Smooth muscle cell (in vitro differentiated cells): Measurements from ENCODE around the gene GNG14. TPM values are rescaled to one million over a fixed set of nuclear protein-coding genes. Genes with fewer than 3 reads are reported as not detected.

Source experiments
- DNase-seq: peaks from one replicate; lab custom pipeline; 2025; ENCODE audit not compliant: unreplicated experiment; lab: John Stamatoyannopoulos, UW
- H2AFZ ChIP-seq: fragments of 200-600 bp; sonication (generic); 2 replicates; pipeline ENCODE4 v1.6.0; 2016; ENCODE audit warnings: antibody characterized with exemption, low read depth, mild to moderate bottlenecking
- H3F3A ChIP-seq: fragments of 200-600 bp; sonication (generic); 2 replicates; pipeline ENCODE4 v1.6.0; 2017; ENCODE audit warnings: antibody characterized with exemption, low read depth
- H3K27ac ChIP-seq: fragments of 200-600 bp; sonication (generic); 2 replicates; pipeline ENCODE4 v1.5.1; 2016; ENCODE audit warnings: low read depth, mild to moderate bottlenecking
- H3K27me3 ChIP-seq: fragments of 200-600 bp; sonication (generic); 2 replicates; pipeline ENCODE4 v1.6.1; 2016; ENCODE audit warnings: low read depth, mild to moderate bottlenecking
- H3K36me3 ChIP-seq: fragments of 200-600 bp; sonication (generic); 2 replicates; pipeline ENCODE4 v1.5.1; 2016; ENCODE audit warnings: low read depth
- H3K4me1 ChIP-seq: fragments of 200-600 bp; sonication (generic); 2 replicates; pipeline ENCODE4 v1.5.1; 2016; ENCODE audit warnings: low read depth
- H3K4me2 ChIP-seq: fragments of 200-600 bp; sonication (generic); 2 replicates; pipeline ENCODE4 v1.6.0; 2016; ENCODE audit warnings: mild to moderate bottlenecking
- H3K4me3 ChIP-seq: fragments of 200-600 bp; sonication (generic); 2 replicates; pipeline ENCODE4 v1.5.1; 2016; ENCODE audit warnings: mild to moderate bottlenecking
- H3K79me2 ChIP-seq: fragments of 200-600 bp; sonication (generic); 2 replicates; pipeline ENCODE4 v1.6.0; 2016; ENCODE audit warnings: low read depth, mild to moderate bottlenecking
- H3K9ac ChIP-seq: fragments of 200-600 bp; sonication (generic); 2 replicates; pipeline ENCODE4 v1.6.0; 2016; ENCODE audit warnings: low read depth
- H3K9me3 ChIP-seq: fragments of 200-600 bp; sonication (generic); replicated peaks from 2 replicates; pipeline ENCODE4 v1.5.1; 2016; ENCODE audit warnings: low read depth
- H4K20me1 ChIP-seq: fragments of 200-600 bp; sonication (generic); 2 replicates; pipeline ENCODE4 v1.6.0; 2016; ENCODE audit warnings: low read depth
- CTCF ChIP-seq: fragments of 200-600 bp; sonication (generic); IDR thresholded peaks from 2 replicates; pipeline ENCODE4 v1.5.1; 2017; ENCODE audit warnings: borderline replicate concordance, mild to moderate bottlenecking, antibody characterized with exemption; ENCODE audit not compliant: insufficient read depth, poor library complexity, severe bottlenecking
- WGBS: methylation state at CpG from one replicate; pipeline ENCODE4 v1.1.7; 2016; ENCODE audit warnings: low lambda C conversion rate; 5-methylcytosine and 5-hydroxymethylcytosine counted together
- polyA plus RNA-seq: library from polyadenylated mRNA; unstranded; fragments of >200 nt; fragmentation: Nextera tagmentation; extraction: Ambion mirVana; gene quantifications from 2 replicates; pipeline ENCODE4 v1.2.1, GENCODE V29; 2016
- total RNA-seq: library from RNA; depleted of rRNA; stranded (reverse); fragments of >200 nt; gene quantifications from 2 replicates; pipeline ENCODE4 v1.2.3, GENCODE V29; 2014

GNG14 gene
- total and polyA plus RNA-seq, 2 experiments from 2014 or later: not detected

GRCh38 chr19:12715929-12716328 lies 28.1 kb downstream of the GNG14 start:
- Histone ChIP-seq H3K9ac (no peak overlapping the region), H3K27ac (no peak overlapping the region), H2AFZ (no peak overlapping the region), H3K4me3 (no peak overlapping the region), H3F3A (peaks cover 6% of the 10 kb centered on the region), H3K36me3 (peaks cover 3% of the 10 kb centered on the region), H3K79me2 (peaks cover 50% of the 10 kb centered on the region), H3K27me3 (no peaks in the 10 kb centered on the region), H3K4me1 (peaks cover 4% of the 10 kb centered on the region), H3K4me2 (no peak overlapping the region), H3K9me3 (no peaks in the 10 kb centered on the region), H4K20me1 (peaks cover 46% of the 10 kb centered on the region)
- no peak for DNase-seq
- WGBS: 96% methylated on average over 3 of the region's 3 CpGs
- TF ChIP-seq CTCF: no peak

DNA sequence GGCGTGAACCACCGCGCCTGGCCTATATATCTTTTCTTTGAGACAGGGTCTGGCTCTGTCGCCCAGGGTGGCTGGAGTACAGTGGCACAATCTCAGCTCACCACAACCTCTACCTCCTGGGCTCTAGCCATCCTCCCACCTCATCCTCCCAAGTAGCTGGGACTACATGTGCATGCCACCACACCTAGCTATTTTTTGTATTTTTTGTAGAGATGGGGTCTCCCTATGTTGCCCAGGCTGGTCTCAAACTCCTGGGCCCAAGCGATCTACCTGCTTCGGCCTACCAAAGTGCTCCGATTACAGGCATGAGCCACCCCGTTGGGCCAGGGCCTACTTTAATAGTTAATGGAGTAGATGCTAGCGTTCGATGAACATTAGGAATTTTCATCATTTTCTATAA lies 32.5 kb downstream of the GNG14 start:
- Histone ChIP-seq H3K9me3 (no peaks in the 10 kb centered on the region), H3K4me1 (peaks cover 7% of the 10 kb centered on the region), H3K4me2 (peak overlapping the region; percentile 96), H3F3A (peaks cover 8% of the 10 kb centered on the region), H3K9ac (peak overlapping the region; percentile 85), H3K27ac (peak overlapping the region; percentile 85), H2AFZ (no peak overlapping the region), H3K36me3 (no peaks in the 10 kb centered on the region), H3K27me3 (no peaks in the 10 kb centered on the region), H3K4me3 (peak overlapping the region; percentile 82), H4K20me1 (peaks cover 37% of the 10 kb centered on the region), H3K79me2 (peaks cover 60% of the 10 kb centered on the region)
- no peak for DNase-seq
- no peak for TF ChIP-seq CTCF
- WGBS: 94% methylated on average over 10 of the region's 10 CpGs

DNA sequence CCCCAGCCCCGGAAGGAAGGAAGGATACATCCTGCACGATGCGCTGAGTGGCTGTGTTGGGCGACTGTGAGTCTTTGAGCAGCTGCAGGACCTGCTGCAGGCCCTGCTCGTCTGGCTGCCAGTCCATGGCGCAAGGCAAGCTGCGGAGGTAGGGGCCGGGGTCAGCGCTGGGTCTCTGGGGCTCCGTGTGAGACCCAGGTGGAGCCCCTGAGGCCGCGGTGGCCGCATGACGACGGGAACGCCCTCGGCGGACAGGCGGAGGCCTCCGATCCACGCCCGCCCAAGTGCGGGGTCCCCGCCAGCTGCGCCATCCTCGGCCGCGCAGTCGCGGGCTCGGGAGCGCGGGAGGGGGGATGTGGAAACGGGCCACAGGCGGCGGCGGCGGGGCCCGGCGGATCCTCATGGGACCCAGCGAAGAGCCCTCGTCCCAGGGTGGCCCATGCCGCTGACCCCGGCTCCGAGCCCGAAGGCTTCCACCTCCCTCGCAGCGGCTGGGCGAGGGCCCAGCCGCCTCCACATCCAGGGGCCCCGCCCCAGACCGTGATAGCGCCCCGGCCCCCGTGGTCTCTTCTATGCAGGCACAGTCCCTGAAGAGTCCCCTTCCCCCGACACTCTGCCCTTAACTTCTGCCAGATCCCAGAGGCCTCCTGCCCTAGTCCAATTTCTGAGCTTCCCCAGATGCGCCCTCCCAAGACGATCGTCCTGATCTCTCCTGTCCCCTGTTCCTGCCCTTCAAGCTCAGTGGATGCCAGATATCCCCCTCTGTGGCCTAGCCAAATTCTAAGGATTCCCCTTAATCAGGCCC lies 33.3 kb downstream of the GNG14 start:
- DNase-seq: no peak
- H3K9ac ChIP-seq: peak overlapping the region; percentile 85
- peak overlapping the region; percentile 85 for H3K27ac ChIP-seq
- H4K20me1 ChIP-seq: peaks cover 33% of the 10 kb centered on the region
- H3K36me3 ChIP-seq: no peaks in the 10 kb centered on the region
- H3K4me3 ChIP-seq: peak overlapping the region; percentile 82
- WGBS: 5% methylated on average over 56 of the region's 59 CpGs
- no peaks in the 10 kb centered on the region for H3K9me3 ChIP-seq
- H3F3A ChIP-seq: peaks cover 8% of the 10 kb centered on the region
- H3K27me3 ChIP-seq: no peaks in the 10 kb centered on the region
- TF ChIP-seq CTCF: no peak
- no peak overlapping the region for H2AFZ ChIP-seq
- peaks cover 7% of the 10 kb centered on the region for H3K4me1 ChIP-seq
- H3K4me2 ChIP-seq: peak overlapping the region; percentile 96
- peaks cover 58% of the 10 kb centered on the region for H3K79me2 ChIP-seq
